NCI-H1105 (cell line): ENCODE results near the gene FOXO3.
A peak's percentile ranks its signal among the peaks of the same experiment; 100 is the strongest.

ENCODE experiments used
- DNase-seq: peaks from one replicate; lab custom pipeline; 2025; lab: John Stamatoyannopoulos, UW

The FOXO3 gene

DNA sequence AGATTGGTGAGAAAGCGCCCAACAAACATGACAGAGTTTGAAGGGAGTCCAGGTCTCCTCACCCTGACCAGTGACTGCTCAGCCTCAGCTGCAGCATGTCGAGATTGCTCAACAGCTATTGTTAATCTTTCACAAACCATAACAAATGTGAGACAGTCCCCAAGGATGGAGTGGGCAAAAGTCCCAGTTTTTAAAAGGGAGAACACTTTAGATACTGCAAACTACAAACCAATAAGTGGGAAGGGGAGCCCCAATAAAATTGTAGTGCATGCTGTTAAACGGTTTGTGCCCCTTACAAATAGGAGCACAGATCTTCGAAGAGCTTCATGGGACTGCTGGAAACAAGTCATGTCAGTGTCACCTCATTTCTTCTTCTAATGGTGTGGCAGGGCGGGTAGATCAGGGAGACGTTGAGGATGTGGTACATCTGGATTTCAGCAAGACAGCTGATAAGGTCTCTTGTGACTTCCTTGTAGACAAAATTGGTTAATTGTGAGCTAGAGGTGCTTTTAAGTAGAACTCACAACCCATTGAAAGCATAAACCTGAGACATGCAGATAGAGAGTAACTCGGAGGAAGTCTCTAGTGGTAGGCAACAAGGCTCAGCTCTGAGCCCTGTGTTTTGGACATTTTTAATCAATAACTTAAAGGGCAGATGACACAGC, 153.5 kb downstream of the FOXO3 start:
- no peak for DNase-seq

DNA sequence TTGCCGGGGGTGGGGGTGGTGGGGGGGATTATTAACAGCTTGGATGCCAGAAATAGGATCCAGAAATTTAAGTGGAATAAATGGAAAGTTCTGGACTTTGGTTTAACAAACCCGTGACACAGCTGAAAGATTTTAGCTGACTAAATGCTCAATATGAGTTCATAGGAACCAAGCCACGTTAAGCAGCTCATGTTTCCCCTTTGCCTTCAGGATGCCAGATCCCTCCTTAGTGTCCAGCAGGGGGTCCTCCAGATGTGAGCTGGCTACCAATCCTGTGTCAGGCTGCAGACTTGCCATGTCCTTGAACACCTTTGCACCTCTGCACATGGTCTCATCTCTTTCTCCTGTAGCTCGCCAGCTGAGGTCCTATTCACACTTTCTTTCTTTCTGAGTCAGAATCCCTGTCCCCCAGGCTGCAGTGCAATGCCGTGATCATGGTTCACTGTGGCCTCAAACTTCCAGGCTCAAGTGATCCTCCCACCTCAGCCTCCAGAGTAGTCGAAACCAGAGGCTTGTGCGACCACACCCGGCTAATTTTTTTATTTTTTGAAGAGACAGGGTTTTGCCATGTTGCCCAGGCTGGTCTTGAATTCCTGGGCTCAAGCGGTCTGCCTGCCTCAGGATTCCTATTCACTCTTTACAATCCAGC, 154.2 kb downstream of the FOXO3 start:
- DNase-seq: no peak

DNA sequence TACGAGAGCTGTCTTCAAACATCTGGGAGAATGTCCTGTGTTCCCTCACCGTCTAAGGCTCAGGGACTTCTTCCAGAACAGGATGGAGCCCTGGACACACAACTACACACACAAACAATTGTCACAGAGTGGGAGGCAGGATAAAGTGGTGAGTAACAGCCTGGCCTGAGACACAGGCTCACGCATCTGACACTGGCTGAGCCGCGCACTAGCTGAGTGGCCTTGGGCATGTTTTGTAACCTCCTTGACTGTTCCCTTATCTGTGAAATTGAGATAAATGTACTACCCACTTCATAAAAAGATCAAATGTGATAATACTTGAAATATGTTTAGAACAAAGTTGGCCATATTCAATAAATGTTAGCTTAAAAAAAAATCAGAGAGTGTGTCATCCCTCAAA, 155.1 kb downstream of the FOXO3 start:
- no peak for DNase-seq

DNA sequence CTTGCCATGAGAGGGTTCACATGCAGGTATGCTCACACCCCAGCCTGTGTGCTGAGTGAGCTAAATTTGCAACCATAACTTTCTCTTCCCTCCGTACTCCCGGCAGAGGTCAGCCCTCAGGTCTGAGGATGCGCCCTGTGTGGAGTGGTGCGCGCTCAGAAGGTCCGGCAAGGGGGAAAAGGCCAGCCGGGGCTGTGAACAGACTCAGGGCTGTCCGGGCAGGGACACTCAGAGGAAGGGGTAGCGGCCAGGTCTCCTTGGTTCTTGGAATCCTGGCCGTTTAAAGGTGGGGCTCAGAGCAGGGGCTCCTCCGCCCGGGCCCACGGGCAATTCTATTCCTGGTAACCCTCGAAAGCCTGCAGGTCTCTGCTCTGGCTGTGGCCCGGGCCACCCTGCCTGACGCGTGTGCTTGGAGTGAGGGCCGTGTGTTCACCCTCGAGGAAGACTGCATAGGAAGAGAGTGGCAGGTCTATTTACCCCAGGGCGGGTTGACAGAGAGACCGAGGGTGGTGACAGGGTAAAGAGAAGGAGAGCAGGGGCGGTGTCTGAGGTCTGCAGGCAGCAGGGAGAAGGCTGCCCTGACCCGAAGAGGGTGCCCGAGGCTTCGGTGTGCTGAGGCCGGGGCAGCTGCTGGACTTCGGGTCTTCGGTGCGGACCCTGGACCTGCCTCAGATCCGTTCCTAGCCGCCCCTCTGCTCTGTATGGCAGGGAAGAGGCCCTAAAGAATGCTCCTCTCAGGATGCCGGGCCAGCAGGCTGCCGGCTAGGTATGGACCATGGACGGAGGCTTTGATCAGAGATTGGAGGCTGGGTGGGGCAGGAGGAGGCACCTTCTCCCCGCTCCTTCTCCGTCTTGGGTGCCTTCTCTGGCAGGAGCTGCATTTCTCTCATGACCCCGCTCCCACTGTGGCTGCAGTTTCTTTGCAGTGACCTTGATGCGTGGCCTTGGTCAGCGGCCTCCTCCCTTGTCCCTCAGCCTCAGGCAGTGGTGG, 156.4 kb downstream of the FOXO3 start:
- no peak for DNase-seq

DNA sequence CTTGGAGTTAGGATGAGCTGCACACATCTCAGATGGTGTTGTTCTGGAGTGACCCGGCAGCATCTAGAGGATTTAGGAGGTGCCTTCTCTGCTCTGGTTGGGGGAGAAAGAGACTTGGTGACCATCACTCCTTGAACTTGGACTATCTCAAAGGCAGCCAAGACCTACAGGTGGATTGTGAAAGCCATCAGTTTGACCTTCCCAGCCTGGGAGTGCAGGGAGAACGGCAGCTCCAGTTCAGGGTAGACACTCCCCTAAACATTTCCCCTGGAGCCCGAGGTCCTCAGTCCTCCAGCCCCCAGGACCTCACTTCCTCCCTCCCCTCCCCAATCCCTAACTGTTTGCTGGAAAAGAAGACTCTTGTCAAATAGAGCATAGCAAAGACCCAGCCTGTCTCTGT, 158.8 kb downstream of the FOXO3 start:
- no peak for DNase-seq

DNA sequence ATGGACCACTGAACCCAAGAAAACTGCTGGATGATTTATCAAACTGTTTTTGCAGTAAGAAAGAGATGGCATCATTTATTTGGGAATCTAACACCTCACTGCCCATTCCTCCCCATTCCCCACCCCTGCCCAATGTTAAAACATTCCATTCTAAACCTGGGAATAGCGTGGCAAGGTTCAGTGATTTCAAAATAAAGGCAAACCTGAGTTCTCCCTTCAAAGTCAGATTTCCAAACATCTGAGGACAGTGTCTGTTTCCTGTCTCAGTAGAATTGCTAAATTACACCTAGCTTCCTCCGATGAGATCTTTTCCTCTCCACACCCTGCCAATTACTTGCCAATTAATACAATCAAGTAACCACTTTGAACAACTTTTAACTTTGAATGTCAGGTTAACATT, 160.1 kb downstream of the FOXO3 start:
- no peak for DNase-seq

DNA sequence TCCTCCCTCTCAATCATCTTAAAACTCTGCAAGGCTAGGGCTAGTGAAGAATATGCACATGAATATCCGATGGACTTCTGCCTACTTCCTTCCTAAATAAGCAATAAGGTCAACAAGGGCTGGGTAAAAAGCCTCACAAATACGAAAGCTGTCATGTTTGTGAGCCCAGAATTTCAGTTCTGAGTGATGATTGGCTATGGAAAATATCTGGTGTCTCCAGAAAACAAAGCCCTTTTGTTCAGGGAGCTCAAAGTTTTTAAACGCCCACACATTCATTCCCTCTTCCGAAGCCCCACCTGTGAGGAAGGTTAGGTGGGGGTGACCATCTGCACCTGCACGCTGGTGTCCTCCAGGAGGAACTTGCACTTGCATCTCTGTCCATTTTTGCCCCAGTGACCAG, 160.6 kb downstream of the FOXO3 start:
- no peak for DNase-seq

DNA sequence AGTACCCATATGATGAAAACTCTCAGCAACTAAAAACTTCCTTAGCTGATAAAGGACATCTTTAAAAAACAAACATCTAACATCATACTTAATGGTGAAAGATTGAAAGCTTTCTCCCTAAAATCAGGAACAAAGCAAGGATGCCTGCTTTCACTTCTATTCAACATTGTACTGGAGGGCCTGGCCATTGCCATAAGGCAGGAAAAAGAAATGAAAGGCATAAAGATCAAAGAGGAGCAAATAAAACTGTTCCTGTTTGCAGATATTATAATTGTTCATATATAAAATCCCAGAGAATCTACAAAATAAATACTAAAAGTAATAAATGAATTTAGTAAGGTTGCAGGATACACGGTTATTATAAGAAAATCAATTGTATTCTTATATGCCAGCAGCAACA, 162.9 kb downstream of the FOXO3 start:
- DNase-seq: no peak

DNA sequence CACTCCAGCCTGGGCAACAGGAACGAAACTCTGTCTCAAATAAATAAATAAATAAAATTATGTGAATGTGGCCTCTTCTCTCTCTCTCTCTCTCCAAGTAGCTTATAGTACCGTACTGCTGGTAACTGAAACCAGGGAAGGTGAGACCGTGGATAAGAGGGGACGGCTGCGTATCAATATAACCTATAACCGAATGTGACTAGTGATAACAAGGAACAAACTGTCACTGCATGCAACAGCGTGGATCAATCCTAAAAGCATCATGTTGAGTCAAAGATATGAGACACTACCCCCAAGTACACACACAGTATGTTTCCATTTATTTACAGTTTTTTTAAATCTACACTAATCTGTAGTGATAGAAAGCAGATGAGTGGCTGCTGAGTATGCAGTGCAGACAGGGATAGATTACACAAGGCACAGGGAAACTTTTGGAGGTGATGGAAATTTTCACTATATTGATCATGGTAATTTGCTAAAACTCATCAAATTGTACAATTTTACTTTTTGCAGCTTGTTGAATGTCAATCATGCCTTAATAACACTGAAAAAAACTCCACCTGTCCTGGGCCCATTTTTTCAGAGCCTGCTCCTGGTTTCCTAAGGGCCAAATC, 166.1 kb downstream of the FOXO3 start:
- no peak for DNase-seq

DNA sequence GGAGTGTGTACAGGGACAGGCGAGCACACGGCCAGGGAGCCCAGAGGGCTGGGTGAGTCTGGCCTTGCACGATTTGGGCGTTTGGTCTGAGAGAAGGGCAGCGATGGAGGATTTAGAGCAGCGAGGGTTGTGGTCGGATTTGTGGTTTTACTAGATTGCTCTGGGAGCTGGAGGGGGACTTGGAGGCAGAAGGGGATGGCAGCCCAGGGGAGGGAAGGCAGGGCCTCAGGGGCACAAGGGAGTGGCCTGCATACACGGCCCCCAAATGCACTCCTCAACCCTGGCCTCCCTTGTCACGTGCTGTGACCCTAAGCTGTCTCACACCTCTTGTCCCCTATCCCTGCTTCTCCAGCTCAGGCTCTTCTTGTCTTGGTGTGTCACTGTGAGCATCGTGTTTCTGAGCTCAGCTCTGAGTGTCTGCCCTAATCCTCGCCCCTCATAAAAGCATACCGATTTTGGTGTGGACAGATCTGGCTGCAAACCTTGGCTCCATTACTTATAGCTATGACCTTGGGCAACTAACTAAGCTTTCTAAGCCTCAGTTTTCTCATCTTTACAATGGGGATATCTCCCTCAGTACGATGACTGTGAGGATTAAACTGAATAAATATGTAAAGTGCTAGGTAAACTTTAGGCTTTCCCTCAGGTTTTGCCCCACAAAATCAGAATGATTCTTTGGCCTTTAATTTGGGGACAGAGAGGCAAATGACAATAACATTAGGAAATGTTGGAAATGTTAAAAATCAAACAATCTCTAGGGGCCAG, 167.4 kb downstream of the FOXO3 start:
- DNase-seq: no peak

DNA sequence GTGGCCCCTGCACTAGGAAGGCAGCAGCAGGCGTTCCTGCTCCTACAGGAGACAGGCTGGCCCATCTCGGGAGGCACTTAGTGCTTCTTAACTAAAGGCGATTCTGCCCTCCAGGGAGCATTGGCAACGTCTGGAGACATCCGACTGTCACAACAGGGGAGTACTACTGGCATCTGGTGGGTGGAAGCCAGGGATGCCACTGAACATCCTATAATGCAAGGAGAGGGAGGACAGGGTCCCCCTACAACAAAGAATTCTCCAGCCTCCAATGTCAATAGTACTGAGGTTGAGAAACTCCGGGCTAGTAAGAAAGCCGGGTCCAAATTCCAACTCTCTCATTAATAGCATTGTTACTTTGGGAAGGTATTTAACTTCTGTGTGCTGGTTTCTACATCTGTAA, 168.1 kb downstream of the FOXO3 start:
- DNase-seq: no peak

DNA sequence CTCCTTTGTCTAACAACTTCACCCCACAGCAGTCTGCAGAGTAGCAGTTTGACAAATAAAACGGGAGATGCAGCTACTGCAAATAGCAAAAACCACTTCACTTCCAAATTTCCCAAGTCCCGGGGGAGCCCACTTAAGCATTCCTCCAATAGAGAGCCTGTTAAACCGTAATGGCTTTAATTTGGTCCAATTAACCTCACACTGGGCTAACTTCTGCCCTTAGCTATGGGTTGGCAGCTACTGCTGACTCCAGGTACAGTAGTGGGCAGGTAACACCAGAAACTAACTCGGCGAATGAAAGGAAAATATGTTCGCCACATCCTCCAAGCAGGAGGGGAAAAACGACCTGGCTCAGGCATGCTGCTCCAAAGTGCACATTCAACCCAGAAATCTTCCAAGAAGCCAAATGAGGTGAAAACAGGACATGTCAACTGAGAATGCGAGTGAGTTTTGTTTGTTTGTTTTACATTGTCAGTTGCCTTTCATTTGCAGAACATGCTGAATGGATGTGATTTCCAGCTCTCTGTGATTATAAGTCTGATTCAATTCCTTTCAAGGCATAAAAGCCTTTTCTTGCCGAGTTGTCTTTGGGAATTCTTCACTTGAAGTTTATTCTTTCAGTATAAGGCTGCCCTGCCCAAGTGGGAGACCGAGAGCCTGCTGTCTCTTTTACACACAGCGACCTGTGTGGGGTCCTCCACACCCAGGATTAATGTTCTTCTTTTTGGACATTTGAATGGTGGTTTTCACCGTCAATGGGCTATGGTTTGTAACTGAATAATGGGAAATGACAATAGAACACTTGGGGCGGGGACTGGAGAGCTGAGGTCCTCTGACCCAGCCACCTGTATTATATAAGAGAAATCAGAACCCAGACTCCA, 170.2 kb downstream of the FOXO3 start:
- peak; percentile 71 for DNase-seq

DNA sequence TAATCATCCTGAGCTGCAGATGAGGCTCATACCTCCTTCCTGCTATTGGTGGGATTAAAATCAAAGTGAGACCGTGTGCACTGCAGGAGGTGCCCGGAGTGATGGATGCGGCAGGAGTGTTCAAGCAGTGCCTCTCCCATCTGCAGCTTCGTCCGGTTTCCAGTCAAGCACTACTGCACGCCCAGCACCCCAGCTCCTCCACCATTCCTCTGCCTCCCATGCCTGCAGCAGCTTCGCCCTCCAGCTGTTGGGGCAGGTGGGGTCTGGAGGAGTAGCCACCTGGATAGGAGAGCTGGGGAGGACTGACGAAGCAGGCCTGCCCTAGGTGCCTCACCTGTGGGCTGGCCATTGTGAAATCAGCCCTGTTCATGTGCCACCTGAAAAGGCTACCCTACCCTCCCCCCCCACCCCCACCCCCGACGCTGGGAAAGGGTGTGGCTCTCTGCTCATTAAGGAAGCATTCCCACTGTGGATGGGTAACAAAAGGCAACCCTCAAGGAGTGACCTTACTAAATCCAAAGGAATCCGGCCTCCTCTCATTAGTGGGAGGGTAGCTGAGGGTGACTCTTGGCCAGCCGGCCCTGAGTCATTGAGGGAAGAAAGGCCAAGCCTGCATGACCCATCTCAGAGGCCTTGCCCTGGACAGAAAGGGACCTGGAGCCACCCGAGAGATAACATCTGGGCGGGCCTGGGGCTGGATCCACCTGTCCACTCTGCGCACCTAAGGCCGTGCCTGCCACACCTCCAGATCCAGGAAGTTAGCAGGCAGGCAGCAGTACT, 171.6 kb downstream of the FOXO3 start:
- DNase-seq: no peak

DNA sequence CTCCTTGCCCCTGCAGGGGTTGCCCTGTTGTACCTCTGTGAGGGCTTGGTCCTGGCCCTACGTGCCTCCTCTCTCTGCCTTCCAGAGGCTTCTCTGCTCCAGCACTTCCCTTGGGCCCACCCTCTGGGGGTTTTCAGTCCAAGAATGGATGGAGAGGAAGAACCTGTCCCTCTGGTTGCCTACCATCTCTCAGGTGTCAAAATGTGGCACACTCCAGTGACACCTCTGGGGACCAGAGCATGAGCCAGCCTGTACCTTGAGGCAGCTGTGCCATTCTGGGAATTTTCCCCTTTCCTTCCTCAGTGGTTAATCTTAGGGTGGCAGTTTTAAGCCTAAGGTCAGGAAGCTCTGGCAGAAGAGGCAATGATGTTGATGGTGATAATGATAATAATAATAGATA, 172.3 kb downstream of the FOXO3 start:
- DNase-seq: no peak

DNA sequence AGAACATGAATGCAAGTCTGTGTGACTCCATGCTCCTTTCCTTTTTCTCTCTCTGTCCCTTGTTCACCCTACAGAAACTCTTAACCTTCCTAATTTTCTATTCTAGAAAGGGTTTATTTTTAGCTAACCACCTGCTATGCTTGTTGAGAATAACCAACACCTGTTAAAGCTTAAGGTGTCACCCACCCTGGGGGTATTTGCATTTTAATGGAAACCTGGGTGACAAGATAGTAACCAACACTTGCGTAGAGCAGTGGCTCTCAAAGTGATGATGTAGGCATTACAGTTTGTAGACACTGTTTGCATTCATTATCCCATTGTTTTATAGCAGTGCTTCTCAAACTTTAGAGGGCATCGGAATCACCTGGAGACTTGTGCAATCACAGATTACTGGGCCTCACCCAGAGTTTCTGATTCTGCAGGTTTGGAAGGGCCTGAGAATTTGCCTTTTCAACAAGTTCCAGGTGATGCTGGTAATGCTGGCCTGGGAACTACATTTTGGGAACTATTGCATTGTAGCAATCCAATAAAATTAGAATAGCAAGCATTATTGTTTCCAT, 173.1 kb downstream of the FOXO3 start:
- no peak for DNase-seq
